Kidney tubule cell (primary cell): ENCODE data around the gene GDPD4.

Experiments
- DNase-seq: peaks from one replicate; pipeline ENCODE4 v3.0.0-alpha.2; 2018; ENCODE audit warnings: low spot score

GDPD4 gene, protein sequence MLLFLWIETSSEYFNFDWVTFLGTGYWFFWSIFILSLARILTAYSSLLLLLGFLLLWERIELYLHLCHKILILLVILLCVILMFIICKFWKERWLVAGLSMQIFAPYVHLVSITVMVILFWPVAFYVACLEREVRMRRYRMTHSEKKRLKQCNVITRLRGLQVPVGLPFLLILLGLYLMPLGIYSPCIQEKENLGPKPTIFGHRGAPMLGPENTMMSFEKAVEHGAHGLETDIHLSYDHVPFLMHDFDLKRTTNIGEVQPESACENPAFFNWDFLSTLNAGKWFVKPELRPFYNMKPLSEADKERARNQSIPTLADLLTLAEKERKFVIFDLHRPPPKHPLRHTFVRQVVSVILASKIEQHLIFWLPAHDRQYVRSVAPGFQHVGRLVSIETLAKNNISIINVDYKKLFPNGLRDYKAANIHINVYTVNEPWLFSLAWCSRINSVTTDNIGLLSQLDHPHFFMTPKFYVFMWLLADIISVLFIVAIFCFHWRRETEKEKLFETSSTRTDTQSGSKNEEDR

DNA sequence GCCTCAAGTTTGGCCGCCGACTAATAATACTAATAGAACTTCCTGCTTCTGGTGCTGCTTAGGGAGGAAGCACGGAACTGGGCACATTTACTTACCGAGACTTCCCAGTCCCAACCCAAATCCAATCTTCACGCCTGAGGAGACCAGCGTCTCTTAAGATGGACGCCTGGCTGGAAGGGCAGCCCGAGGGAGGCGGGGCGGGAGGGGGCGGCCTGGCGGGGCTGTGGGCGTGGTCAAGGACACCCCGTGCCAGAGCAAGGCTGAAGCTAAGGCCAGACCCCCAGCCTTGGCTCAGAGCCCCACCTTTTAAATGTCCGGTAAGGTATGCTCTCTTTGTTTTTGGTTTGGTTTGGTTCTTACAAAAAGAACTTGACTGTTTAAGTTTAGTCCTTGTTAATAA lies at the start of gene GDPD4:
Gene GDPD4 (minus strand): TSS at position 177 of the 400 bp plus-strand sequence. CDS start 16,549 bp downstream, outside the sequence.
- DNase-seq, result no peak

DNA sequence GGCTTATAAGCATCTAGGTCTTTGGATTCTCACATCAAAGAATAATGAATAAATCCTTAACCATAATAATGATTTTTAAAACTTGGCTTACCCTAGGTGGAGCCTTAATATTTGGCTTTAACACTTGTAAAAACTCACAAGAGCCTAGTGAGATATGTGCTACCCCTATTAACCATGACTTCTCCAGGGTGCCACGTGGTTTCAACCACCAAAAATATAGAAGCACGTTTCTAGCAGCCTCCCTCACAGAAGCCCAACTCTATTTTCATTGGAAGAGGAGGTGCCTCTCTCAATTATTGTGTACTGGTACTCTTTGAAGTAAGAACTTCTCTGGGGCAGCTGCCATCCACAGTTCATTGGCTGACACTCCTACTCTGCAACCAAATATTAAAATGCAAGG lies 46.5 kb upstream of the GDPD4 start:
- DNase-seq, result no peak

DNA sequence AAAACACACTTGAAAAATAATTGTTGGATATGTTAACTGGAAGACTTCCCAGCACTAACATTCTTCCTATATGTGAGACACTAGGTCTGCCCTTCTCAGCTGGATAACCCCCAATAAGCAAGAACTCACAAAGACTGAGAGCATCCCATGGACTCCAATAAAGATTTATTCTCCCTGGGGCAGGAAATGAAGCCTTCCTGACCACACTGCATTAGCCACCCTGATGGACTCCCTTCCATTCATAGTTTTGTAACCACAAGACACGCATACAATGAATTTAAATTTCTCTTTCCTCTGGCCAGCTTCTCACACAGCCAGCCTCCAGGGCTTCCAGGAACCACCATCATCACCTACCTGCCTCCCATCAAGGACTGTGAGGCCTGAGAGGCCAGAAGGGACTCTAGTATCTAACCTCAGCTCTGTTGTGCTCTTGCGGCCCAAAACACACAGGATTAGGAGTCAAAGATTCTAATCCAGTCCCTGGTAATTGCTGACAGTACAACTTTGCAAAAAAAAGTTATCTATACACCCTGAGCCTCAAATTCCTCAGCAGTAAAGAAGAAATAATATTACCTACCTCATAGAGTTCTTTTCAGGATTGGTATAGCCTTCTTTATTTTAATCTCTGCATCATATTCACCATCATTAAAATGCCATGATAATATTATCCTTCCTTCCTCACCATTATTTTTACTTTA lies 45.6 kb upstream of the GDPD4 start:
- DNase-seq, result peak; percentile 66

DNA sequence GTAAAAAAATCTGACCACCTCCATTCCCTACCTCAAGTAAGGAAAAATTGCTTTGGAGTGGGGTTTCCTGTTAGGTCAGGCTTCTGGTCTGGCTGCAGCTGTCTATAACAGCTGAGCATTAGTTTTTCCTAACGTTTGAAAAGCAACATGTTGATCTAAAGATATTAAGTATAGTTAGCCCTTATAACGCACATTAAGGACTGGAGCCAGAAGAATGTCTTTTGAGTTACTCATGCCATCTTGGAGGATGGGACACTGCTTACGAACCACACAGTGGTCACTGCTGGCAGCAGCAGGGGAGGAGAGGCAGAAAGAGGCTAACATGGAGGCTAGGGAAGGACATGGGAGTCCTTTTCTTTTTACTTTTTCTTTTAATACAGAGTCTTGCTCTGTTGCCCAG lies 44.1 kb upstream of the GDPD4 start:
- peak; percentile 56 for DNase-seq

DNA sequence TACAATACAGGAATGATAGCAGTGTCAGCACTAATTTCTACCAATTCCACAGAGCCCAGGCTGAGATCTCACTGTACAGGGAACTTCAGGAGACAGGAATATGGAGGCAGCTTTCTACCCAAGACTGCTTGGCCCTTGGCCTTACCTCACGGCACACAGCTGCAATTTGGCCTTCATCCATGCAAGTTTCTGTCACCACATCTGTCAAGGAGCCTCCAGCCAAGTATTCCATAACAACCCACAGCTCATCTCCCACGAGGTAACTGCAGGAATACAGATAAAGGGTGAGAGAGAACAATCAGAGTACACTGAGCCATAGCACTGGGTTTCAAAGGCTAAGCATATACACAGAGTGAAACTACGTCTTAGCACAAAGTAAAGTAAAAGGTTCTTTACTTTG lies 39.0 kb upstream of the GDPD4 start:
- DNase-seq, result no peak

DNA sequence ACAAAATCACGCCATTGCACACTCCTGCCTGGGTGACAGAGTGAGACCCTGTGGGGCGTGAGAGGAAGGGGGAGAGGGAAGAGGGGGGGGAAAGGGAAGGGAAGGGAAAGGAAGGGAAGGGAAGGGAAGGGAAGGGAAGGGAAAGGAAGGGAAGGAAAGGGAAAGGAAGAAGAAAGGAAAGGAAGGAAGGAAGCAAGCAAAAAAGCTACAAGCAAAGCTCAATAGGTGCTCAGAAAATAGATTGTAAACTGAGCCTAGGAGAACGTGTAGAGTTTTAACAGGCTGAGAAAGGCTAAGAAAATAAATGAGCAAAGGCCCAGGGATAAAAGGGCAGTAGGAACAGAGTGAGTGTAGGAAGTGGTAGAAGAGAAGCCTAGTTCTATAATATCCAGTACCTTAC lies 30.8 kb upstream of the GDPD4 start:
- DNase-seq, result no peak

DNA sequence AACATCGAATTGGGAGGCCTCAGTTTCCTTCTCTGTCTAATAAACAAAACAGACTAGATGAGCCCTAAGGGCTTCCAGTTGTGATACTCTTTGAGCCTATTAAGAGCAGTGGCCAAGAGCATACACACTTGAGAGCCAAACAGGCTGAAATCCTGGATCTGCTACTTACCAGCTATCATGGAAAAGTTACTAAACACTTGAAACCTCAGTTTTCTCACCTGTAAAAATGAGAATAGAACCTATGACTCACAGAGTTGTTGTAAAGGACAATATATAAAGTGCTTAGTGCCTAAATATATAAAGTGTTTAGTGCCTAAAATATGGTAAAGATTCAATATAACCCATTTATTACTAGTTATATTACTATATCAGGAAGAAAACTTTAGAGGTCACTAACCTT lies 23.7 kb upstream of the GDPD4 start:
- no peak for DNase-seq

DNA sequence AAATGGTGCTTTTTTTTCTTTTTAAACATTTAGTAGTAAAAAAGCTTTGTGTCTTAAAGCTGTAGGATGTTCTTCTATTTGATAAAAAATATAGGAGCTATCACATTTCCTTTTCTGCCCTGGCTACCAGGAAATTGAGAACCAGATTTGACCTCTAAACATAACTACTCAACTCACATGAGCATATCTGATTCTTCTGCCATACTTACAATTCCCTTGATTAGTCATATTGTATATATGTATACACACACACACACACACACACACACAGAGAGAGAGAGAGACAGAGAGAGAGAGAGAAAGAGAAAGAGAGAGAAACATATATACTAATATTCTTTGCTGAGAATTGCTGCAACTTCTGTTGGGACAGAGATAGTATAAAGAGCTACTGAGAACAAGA lies 23.0 kb upstream of the GDPD4 start:
- no peak for DNase-seq

DNA sequence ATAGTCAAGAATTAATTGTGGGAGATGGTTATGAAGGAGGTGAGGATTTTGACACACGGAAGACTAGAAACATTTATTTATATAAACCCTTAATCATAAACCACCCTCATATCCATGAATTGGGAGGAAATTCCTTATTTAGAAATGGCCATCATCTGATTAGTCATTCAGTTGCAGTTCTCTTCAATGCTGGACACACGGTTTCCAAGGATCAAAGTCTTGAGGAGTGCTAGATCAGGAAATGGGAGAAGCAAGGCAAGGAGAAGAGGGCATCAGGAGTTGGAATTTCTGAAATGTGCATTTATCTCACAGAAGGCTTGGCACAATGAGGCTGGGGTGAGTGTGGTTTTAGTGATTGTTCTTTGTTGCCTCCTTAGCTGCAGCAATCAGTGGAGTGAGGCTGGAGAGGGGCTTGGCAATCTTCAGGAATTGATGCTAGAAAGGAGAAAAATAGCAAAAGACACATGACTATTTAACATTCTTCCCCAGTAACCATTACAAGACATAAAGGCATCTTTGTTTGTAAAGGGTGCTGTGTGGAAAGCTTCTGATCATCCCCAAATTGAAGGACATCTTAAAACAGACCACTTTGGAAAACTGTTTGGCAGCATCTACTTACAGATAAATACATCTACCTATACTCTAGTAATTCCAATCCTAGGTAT lies 21.6 kb upstream of the GDPD4 start:
- DNase-seq, result peak; percentile 32

DNA sequence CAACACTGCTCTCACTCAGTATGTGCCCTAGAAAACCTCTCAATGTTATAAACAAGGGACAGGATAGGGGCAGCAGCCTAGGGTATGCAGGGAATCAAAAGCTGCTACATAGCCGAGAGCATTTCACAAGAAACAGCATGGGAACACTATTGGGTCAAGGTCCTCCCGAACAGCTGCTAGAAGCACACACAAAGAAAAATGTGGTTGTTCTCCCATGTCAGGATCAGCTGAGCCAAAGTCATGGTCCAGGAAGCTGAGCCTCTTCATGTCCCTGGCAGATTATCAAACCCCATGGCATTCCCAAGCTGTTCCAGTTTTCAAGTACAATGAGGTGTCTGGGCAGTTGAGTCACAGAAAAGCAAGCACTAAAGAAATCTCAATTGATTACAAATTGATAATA lies 21.0 kb upstream of the GDPD4 start:
- peak; percentile 55 for DNase-seq

DNA sequence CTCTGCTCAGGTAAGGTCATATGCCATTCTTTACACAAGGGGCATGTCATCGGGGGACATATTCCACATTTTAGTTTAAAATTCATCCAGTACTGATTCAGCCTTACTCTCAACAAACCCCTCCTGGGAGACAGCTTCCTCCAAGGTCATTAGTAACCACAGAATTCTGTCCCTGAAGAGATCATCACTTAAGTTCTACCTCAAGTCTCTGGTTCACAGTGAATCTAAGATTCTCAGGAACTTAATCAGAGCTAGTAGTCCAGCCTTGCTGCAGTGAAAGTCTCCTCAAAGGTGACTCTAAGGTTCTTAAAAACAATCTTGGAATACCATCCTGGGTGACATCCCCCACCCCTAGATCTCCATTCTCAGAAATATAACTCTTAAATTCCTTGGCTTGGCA lies 18.9 kb upstream of the GDPD4 start:
- DNase-seq, result peak; percentile 13

DNA sequence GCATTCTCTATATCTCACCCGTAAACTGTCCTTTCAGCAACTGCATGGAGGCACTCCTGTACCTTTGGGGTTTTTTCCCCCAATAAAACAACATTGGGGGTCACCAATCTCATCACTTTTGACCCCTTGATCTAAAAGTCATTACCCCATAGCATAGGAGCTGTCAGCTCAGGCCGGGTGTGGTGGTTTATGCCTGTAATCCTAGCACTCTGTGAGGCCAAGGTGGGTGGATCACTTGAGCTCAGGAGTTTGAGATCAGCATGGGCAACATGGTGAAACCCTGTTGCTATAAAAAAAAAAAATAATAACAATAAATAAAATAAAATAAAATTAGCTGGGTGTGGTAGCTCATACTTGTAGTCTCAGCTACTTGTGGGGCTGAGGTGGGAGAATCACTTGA lies 17.1 kb upstream of the GDPD4 start:
- no peak for DNase-seq

DNA sequence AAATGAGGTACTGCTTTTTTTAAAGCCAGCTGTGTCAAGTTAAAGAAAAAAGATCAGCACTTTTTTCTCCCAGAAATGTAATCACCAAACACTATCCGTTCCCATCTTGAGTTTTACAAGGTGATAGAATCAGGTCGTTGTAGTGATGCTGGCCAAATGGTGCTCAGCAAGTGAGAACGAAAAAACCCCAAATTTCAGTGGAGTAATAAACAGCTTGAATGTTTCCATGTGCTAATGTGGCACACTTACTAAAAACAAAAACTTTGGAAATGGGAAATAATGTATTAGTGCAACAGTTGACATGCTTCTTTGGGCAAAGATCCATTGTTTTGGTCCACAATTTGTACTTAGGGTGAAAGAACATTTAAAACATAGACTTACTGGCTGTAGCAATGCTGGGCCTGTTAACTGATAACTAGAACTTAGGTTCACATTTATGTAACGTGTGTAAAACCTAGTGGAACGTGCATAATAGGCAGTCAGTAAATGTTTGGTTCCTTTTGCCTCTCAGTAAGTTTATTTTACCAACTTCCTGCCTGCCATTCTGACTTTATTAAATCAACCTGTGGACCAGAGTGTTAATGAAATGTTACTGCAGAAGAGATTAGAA lies 15.4 kb upstream of the GDPD4 start:
- no peak for DNase-seq

DNA sequence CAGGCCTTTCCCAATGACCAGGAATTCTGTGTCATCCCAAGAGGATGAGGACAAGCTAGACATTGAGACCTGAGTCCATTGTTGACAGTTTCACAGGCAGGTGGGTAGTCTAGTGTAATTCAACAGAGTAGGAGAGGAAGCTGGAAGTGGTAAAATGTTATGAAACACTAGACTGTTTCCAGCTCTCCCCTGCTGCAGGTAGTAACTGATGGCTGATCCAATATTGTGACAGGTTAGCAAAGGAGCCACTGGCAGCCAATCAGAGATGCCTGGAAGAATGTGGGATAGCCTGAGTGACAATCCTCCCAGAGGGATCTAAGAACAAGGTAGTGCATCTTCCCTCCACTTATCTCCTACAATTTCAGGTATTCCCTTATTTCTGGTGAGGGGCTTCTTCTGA lies 10.6 kb upstream of the GDPD4 start:
- no peak for DNase-seq

DNA sequence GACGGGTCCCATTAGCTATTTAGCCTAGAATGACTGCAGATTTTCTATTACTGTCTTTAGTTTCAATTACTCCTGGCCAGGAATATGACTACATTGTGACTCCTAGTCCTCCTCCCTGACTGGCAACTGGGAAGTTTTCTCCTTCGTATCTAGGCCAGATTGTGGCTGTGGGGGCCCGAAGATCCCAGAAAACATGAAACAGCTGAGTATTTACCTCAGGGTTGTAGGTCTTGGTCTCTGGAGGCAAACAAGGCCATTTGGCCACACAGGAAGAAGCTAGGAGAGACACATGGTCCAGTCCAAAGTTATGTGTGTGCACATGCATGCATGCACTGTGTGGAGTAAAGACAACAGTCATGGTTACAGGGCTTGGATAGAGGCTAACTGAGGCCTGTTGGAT lies 10.2 kb upstream of the GDPD4 start:
- DNase-seq, result no peak

DNA sequence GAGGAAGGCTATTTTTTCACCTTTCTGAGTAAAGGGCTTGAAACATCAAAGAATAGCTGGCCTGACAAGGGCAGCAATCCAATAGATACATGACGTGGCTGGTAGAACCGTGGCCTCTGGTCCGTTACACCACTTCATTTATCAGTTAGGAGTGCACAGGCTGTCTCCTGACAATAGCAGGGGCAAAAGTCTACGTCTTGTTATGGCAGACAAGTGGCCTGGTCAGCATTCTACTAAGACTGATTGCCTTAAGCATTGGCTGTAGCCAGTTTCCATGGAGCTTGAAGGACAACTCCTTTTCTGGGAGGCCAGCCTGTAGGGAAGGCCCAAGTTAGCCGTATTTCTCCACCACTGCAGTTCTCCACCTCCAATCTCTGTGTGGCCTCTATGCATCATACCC lies 9.2 kb upstream of the GDPD4 start:
- DNase-seq, result no peak

DNA sequence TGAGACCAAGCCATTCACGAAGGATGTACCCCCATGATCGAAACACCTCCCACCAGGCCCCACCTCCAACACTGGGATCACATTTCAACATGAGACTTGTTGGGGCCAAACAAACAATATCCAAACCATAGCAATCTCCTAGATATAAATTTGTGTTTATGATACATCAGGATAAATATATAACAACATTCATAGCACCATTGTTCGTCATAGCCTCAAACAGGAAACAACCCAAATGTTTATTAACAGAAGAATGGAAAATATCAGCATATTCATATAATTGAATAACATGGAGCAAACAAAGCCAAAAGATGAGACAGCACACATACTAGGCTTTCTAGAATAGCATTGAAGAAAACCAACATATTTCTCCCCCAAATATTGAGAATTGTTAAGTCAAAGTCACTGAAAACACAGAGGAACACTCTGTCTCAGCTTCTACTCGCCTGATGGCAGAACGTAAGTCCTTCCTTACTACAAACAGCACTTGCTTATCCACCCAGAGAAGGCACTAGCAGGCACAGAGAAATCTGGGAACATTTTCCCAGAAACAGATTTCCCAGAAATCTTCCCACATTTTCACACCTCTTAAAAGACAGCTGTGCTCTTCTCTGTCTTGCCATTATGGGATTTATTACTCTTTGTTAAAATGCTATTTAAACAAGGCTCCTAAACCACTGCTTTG lies 8.1 kb upstream of the GDPD4 start:
- DNase-seq, result no peak

DNA sequence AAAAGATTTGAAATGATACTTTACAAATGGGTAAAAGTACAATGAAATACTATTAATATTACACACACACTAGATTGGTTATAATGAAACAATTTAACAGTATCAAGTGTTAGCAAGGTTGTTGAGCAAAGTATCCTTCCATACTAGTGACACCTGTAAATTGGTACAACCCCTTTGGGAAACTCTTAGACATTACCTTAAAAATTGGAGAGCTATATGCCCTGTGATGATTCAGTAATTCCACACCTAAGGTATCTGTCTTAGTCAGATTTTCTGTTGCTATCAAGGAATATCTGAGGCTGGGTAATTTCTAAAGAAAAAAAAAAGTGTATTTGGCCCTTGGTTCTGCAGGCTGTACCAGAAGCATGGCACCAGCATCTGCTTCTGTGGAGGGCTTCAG lies 7.4 kb upstream of the GDPD4 start:
- DNase-seq, result no peak

DNA sequence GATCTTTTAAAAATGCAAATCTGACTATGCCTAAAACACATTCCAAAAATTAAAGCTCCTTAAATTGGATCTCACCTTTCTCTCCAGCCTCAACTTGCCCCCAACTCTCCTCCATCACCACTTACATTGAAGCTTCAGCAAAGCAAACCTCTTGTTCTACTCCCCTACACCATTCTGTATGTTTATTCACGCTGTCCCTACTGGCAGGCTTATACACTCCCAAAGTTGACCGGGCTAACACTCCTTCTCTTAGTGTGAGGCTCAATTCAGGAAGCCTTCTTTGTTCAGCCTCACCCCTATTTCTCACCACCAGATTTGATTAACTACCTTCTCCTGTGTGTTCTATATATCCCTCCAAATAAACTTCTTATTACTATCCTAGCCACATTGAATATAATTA lies 1.8 kb upstream of the GDPD4 start:
- DNase-seq, result no peak

DNA sequence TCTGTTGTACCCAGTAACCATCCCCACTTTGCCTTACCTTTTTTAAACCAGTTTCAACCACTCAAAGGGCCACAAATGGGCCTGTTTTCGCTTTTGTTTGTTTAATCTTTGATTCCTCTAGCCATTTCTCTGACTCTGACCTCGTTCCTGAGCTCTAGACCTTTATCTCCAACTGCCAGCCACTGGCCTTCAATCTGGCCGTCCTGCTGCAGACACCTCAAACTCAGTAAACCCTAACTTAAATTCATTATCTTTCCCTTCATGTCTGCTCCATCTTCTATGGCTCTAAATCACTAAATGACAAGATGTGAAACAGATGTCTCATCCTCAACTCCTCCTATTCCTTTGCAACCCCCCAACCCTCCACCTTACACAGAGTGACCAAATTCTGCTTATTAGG lies 1.3 kb upstream of the GDPD4 start:
- DNase-seq, result no peak

DNA sequence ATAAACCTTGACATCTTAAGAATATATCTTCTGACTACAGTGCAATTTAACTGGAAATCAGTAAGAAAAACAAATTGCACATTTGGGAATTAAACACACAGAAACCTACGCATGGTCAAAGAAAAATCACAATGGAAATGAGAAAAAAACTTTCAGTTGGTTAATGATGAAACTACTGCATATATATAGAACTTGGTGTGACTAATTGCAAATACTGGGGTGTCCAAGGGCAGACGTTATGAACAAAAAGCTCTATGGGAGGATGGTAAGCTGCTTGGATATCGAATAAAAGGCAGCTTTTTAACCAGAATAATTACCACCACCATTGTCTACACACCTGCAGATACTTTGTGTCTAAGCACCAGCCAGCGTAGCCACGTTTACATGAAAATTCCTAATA lies 791 bp downstream of the GDPD4 start:
- no peak for DNase-seq

DNA sequence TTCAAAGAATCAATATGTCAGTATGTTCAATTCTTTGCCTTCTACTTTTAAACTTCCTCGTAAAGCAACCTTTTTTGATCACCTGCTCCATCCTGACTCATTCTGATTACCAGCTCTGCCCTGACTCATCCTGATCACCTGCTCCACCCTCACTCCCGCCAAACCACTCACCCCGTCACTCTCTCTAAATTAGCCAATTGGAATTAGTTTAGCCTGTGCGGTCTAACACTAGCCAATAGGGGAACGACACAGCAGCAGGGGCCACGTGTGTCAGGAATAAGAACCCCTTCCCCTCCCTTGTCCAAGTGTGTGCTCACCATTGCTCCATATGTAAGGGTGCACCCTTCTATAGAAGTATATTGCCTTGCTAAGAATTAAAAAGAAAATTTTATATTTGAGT lies 1.5 kb downstream of the GDPD4 start:
- peak; percentile 70 for DNase-seq
